Uterus (tissue), 4 donors: Measurements from ENCODE around the gene RBFOX2. TPM values are rescaled to one million over a fixed set of nuclear protein-coding genes. Genes with fewer than 3 reads are reported as not detected.
"Not testable (repeated sequence)": the region's sequence is repeated elsewhere in the genome, so short reads cannot be mapped to it uniquely, and the experiment has no call there.

Experiments
- DNase-seq, 2 donors: peaks; one replicate each; pipeline ENCODE4 v3.0.0-alpha.2; 2019 to 2020
- H3K27ac ChIP-seq, 2 donors: fragments of 200-600 bp; sonication (generic); 1 replicate in 1 of 2; 2 replicates in 1 of 2; pipeline ENCODE4 v1.5.1; 2016 to 2018
- H3K27me3 ChIP-seq, 2 donors: fragments of 200-600 bp; sonication (generic); one replicate each; pipeline ENCODE4 v1.5.1; 2018 to 2019; ENCODE audit warnings: control low read depth in 1 of 2
- H3K36me3 ChIP-seq, 2 donors: fragments of 200-600 bp; sonication (generic); one replicate each; pipeline ENCODE4 v1.5.1; 2019; ENCODE audit warnings: control low read depth in 1 of 2
- H3K4me1 ChIP-seq, 2 donors: fragments of 200-600 bp; sonication (generic); one replicate each; pipeline ENCODE4 v1.5.1; 2018 to 2019; ENCODE audit warnings: control low read depth in 1 of 2
- H3K4me3 ChIP-seq, 2 donors: fragments of 200-600 bp; sonication (generic); 1 replicate in 1 of 2; 2 replicates in 1 of 2; pipeline ENCODE4 v1.5.1; 2018 to 2019; ENCODE audit warnings: mild to moderate bottlenecking in 1 of 2
- H3K9me3 ChIP-seq, 2 donors: fragments of 200-600 bp; sonication (generic); one replicate each; pipeline ENCODE4 v1.5.1; 2019; ENCODE audit warnings: control low read depth in 1 of 2
- POLR2A ChIP-seq, 2 donors: fragments of 450-650 bp; IDR thresholded peaks; one replicate each; pipeline ENCODE4 v1.6.1; 2016; ENCODE audit warnings: antibody characterized with exemption in 2 of 2, mild to moderate bottlenecking in 1 of 2, moderate library complexity in 1 of 2
- intact Hi-C: fragments of 100-400 bp; cut with DNase I; formaldehyde crosslinking; loops from one replicate; pipeline ENCODE4 v1.15.1; 2023; ENCODE audit warnings: low total_unique reads
- total RNA-seq, 4 donors: library from RNA; depleted of rRNA in 3 of 4; stranded (reverse); fragments of >200 nt in 3 of 4; gene quantifications; one replicate each; pipeline versions ENCODE4 v1.1.0 to v1.2.4, GENCODE V29; 2014 to 2023
- TF ChIP-seq, protein P1 (sequence below), 4 experiments: fragments of 200-600 bp in 2 of 4; fragments of 450-650 bp in 2 of 4; sonication (generic) in 2 of 4; IDR thresholded peaks; one replicate each; pipeline ENCODE4 v1.5.1; 2016 to 2019; ENCODE audit warnings: antibody characterized with exemption in 4 of 4, mild to moderate bottlenecking in 2 of 4, moderate library complexity in 1 of 4
- donor health status: DM: yes; HTN: yes; CAD: no.

Gene RBFOX2, protein sequence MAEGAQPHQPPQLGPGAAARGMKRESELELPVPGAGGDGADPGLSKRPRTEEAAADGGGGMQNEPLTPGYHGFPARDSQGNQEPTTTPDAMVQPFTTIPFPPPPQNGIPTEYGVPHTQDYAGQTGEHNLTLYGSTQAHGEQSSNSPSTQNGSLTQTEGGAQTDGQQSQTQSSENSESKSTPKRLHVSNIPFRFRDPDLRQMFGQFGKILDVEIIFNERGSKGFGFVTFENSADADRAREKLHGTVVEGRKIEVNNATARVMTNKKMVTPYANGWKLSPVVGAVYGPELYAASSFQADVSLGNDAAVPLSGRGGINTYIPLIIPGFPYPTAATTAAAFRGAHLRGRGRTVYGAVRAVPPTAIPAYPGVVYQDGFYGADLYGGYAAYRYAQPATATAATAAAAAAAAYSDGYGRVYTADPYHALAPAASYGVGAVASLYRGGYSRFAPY
- total RNA-seq = 100 to 1,000 TPM in 2 of 4 donors, 10 to 100 TPM in 2; 81.0 to 311 (median 147) TPM

DNA sequence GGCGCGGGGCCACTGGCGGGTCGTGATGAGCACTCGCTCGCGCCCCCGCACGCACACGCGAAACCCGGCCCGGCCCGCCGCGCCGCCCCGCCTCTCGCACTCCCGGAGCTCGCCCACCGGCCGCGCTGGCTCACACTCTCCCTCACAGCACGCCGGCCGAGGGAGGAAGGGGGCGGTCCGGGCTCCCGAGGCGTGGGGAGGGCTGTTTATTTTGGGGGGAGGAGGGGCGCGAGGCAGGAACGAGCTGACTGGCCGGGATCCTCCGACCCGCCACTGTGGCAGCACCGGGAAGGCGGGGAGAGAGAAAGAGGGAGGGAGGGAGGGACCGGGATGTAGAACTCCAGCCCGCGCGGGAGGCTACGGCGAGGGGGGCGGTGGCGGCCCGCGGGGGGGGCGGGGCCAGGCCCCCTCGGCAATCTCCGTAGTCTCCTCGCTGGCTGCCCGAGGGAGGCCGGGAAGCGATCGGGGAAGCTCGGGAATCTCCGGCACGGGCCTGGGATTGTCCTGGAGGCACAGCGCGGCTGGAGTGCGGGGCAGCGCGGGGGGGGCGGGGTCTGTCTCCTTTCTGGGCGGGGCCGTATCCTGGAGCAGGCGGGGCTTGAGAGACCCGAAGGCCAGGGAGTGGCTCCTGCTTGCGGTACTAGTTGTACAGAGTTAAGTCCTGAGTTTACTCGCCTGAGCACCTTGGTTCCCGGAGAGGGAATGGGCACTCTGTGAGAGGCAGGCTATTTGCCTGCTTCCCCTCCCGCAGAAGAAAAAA lies at the start of gene RBFOX2:
Gene RBFOX2 (minus strand): TSS at position 179 of the 760 bp plus-strand sequence. CDS start 399 bp downstream, outside the sequence.
- TF ChIP-seq, protein P1, sequence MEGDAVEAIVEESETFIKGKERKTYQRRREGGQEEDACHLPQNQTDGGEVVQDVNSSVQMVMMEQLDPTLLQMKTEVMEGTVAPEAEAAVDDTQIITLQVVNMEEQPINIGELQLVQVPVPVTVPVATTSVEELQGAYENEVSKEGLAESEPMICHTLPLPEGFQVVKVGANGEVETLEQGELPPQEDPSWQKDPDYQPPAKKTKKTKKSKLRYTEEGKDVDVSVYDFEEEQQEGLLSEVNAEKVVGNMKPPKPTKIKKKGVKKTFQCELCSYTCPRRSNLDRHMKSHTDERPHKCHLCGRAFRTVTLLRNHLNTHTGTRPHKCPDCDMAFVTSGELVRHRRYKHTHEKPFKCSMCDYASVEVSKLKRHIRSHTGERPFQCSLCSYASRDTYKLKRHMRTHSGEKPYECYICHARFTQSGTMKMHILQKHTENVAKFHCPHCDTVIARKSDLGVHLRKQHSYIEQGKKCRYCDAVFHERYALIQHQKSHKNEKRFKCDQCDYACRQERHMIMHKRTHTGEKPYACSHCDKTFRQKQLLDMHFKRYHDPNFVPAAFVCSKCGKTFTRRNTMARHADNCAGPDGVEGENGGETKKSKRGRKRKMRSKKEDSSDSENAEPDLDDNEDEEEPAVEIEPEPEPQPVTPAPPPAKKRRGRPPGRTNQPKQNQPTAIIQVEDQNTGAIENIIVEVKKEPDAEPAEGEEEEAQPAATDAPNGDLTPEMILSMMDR (IDR thresholded peaks at IDR 0.05) = peak in 2 of 4 experiments; percentile 16 to 22
- peak; percentile 59 to 67 for TF ChIP-seq POLR2A (IDR thresholded peaks at IDR 0.05)
- H3K9me3 ChIP-seq = no peaks in the 10 kb centered on the region
- H3K27ac ChIP-seq = peak within 1 kb of the TSS; percentile 93 to 96
- no peaks in the 10 kb centered on the region for H3K36me3 ChIP-seq
- DNase-seq = peak; percentile 99
- peaks cover 0 to 9% of the 10 kb centered on the region in 2 donors for H3K4me1 ChIP-seq
- peak within 1 kb of the TSS; percentile 75 to 82 for H3K4me3 ChIP-seq
- intact Hi-C loops = no loop called here
- no peaks in the 10 kb centered on the region for H3K27me3 ChIP-seq

DNA sequence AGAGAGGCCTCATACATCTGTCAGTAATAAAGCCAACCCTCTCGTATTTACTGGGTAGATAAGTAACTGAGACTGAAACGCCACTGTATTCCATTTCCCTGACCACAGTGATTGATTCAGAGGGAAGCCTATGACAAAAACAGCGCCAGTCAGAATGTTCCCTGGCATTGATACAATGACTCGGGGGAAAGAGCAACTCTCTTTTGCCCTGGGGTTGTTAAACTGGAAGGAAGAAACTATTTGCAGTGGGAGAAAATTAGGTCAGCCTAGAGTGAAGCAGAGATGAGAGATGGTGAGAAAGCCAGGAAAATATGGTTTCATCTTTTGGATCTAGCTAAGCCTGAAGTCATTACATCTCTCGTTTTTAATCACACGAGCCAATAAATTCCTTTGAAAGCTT lies 48.6 kb upstream of the RBFOX2 start:
- H3K9me3 ChIP-seq = no peaks in the 10 kb centered on the region
- H3K27ac ChIP-seq = peak overlapping the region in 1 of 2 donors; percentile 44
- TF ChIP-seq, protein P1 (IDR thresholded peaks at IDR 0.05) = no peak
- TF ChIP-seq POLR2A (IDR thresholded peaks at IDR 0.05) = no peak
- no peak overlapping the region for H3K4me3 ChIP-seq
- intact Hi-C loops = no loop called here
- DNase-seq = no peak
- peaks cover 0 to 4% of the 10 kb centered on the region in 2 donors for H3K4me1 ChIP-seq
- no peaks in the 10 kb centered on the region for H3K27me3 ChIP-seq
- no peaks in the 10 kb centered on the region for H3K36me3 ChIP-seq

DNA sequence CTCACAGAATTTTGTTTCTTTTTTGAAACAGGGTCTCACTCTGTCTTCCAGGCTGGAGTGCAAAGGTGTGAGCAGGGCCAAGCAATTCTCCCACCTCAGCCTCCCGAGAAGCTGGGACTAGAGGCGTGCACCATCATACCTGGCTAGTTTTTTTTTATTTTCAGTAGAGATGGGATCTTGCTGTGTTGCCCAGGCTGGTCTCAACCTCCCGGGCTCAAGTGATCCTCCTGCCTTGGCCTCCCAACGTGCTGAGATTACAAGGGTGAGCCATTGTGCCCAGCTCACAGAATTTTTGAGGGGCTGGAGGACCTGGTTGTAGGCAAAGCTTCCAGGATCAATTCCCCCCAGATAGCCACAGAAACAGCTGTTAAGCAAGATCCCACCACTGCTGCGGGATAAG lies 47.1 kb upstream of the RBFOX2 start:
- intact Hi-C loops = no loop called here
- Histone ChIP-seq H3K4me3 (no peak overlapping the region), H3K36me3 (no peaks in the 10 kb centered on the region), H3K27ac (no peak overlapping the region), H3K27me3 (no peaks in the 10 kb centered on the region), H3K4me1 (peaks cover 0 to 4% of the 10 kb centered on the region in 2 donors), H3K9me3 (no peaks in the 10 kb centered on the region)
- no peak for DNase-seq
- no peak for TF ChIP-seq POLR2A (IDR thresholded peaks at IDR 0.05)
- TF ChIP-seq, protein P1 (IDR thresholded peaks at IDR 0.05) = no peak

DNA sequence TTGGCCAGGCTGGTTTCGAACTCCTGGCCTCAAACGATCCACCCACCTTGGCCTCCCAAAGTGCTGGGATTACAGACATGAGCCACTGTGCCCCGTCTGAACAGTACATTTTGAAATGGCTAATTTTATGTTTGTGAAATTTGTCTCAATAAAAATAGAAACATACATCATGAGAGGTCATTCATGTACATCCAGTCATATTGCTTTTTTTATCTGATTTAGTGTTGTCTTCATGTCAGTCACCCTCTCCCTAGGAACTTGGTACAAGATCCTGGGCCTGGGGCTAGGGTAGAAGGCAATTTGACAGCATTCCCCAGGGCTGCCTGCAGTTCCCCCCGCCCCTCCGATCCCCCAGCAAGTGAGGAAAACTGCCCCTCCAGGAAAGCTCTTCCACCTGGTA lies 46.6 kb upstream of the RBFOX2 start:
- H3K27ac ChIP-seq = no peak overlapping the region
- H3K4me3 ChIP-seq = no peak overlapping the region
- H3K36me3 ChIP-seq = no peaks in the 10 kb centered on the region
- intact Hi-C loops = no loop called here
- no peaks in the 10 kb centered on the region for H3K9me3 ChIP-seq
- TF ChIP-seq, protein P1 (IDR thresholded peaks at IDR 0.05) = no peak
- TF ChIP-seq POLR2A (IDR thresholded peaks at IDR 0.05) = no peak
- H3K27me3 ChIP-seq = no peaks in the 10 kb centered on the region
- peaks cover 0 to 4% of the 10 kb centered on the region in 2 donors for H3K4me1 ChIP-seq
- no peak for DNase-seq

DNA sequence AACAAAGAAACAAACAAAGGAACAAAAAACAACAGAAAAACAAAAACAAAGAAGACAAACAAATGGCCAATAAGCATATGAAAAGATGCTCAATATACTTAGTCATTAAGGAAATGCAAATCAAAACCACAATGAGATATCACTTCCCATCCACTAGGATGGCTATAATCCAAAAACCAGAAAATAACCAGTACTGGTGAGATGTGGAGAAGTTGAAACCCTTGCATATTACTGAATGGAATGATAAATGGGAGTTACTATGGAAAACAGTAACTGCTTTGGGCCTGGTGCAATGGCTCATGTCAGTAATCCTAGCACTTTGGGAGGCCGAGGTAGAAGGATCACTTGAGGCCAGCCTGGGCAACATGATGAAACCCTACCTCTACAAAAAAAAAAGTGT lies 44.9 kb upstream of the RBFOX2 start:
- no peak overlapping the region for H3K27ac ChIP-seq
- intact Hi-C loops = no loop called here
- H3K4me1 ChIP-seq = peaks cover 0 to 4% of the 10 kb centered on the region in 2 donors
- no peaks in the 10 kb centered on the region for H3K27me3 ChIP-seq
- H3K36me3 ChIP-seq = no peaks in the 10 kb centered on the region
- no peak overlapping the region for H3K4me3 ChIP-seq
- DNase-seq = no peak
- TF ChIP-seq, protein P1 (IDR thresholded peaks at IDR 0.05) = no peak
- no peak for TF ChIP-seq POLR2A (IDR thresholded peaks at IDR 0.05)
- no peaks in the 10 kb centered on the region for H3K9me3 ChIP-seq

DNA sequence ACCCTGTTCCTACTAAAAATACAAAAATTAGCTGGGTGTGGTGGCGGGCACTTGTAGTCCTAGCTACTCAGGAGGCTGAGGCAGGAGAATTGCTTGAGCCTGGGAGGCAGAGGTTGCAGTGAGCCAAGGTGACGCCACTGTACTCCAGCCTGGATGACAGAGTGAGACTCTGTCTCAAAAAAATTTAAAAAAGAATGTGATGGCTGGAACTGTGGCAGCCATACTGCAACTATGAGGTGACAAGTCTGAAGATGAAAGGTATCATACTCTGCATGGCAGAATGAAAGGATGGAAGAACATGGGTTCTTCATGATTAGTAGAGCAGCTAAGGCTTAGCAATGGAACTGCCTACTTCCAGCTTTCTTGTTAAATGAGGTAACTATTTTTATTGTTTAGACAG lies 42.0 kb upstream of the RBFOX2 start:
- H3K4me1 ChIP-seq, H3K36me3 ChIP-seq, H3K4me3 ChIP-seq, DNase-seq, H3K27me3 ChIP-seq, intact Hi-C loops, H3K9me3 ChIP-seq, H3K27ac ChIP-seq: not testable (repeated sequence)
